ENCODE data around the gene SORBS2. TPM values are rescaled to one million over a fixed set of nuclear protein-coding genes. Genes with fewer than 3 reads are reported as not detected.

Gene SORBS2
- total RNA-seq, 2 donors from 2014 or later: 7.0 to 13.8 TPM

- Mint-ChIP-seq H3K4me1 (peaks cover 2% of the 10 kb centered on the region), H3K27me3 (ENCODE audit: insufficient read depth) (peaks cover 2% of the 10 kb centered on the region), H3K9me3 (no peaks in the 10 kb centered on the region), H3K36me3 (ENCODE audit: low read depth) (no peaks in the 10 kb centered on the region), H3K27ac (no peak overlapping the region), H3K4me3 (no peak overlapping the region)
- no peaks in the 10 kb centered on the region for H3K9me3 ChIP-seq (ENCODE audit: control insufficient read depth, low read length)
- H3K9ac ChIP-seq (ENCODE audit: extremely low read depth, low read length, poor library complexity, severe bottlenecking): no peak overlapping the region
- H3K4me1 ChIP-seq (ENCODE audit: control insufficient read depth, insufficient read depth, low read length): no peaks in the 10 kb centered on the region
- no peaks in the 10 kb centered on the region for H3K36me3 ChIP-seq (ENCODE audit: control insufficient read depth, insufficient read depth, low read length)
- 83 to 84% methylated on average over 5 to 6 of the region's 6 CpGs for WGBS, 2 experiments (ENCODE audit: insufficient coverage in 1 of 2, insufficient read length in 1 of 2)
- no peak for DNase-seq
- no peaks in the 10 kb centered on the region for H3K27me3 ChIP-seq (ENCODE audit: control insufficient read depth, insufficient read depth, low read length, poor library complexity, severe bottlenecking)
- H3K27ac ChIP-seq (ENCODE audit: low read depth, low read length): no peak overlapping the region
- no peak overlapping the region for H3K4me3 ChIP-seq (ENCODE audit: low read length)
- TF ChIP-seq, protein P1, sequence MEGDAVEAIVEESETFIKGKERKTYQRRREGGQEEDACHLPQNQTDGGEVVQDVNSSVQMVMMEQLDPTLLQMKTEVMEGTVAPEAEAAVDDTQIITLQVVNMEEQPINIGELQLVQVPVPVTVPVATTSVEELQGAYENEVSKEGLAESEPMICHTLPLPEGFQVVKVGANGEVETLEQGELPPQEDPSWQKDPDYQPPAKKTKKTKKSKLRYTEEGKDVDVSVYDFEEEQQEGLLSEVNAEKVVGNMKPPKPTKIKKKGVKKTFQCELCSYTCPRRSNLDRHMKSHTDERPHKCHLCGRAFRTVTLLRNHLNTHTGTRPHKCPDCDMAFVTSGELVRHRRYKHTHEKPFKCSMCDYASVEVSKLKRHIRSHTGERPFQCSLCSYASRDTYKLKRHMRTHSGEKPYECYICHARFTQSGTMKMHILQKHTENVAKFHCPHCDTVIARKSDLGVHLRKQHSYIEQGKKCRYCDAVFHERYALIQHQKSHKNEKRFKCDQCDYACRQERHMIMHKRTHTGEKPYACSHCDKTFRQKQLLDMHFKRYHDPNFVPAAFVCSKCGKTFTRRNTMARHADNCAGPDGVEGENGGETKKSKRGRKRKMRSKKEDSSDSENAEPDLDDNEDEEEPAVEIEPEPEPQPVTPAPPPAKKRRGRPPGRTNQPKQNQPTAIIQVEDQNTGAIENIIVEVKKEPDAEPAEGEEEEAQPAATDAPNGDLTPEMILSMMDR (conservative IDR thresholded peaks at IDR 0.05): no peak
These were observed 130.4 kb downstream of the SORBS2 start for GRCh38 chr4:185681604-185682003.

GRCh38 chr4:185680617-185681016 is 131.4 kb downstream of the SORBS2 start:
- 85 to 88% methylated on average over 7 of the region's 7 CpGs for WGBS, 2 experiments (ENCODE audit: insufficient coverage in 1 of 2, insufficient read length in 1 of 2)
- no peak overlapping the region for H3K27ac Mint-ChIP-seq
- Histone ChIP-seq H3K27ac (ENCODE audit: low read depth, low read length) (no peak overlapping the region), H3K4me1 (ENCODE audit: control insufficient read depth, insufficient read depth, low read length) (no peaks in the 10 kb centered on the region), H3K9me3 (ENCODE audit: control insufficient read depth, low read length) (no peaks in the 10 kb centered on the region), H3K36me3 (ENCODE audit: control insufficient read depth, insufficient read depth, low read length) (no peaks in the 10 kb centered on the region), H3K9ac (ENCODE audit: extremely low read depth, low read length, poor library complexity, severe bottlenecking) (no peak overlapping the region), H3K4me3 (ENCODE audit: low read length) (no peak overlapping the region), H3K27me3 (ENCODE audit: control insufficient read depth, insufficient read depth, low read length, poor library complexity, severe bottlenecking) (no peaks in the 10 kb centered on the region)
- H3K4me3 Mint-ChIP-seq: no peak overlapping the region
- no peaks in the 10 kb centered on the region for H3K36me3 Mint-ChIP-seq (ENCODE audit: low read depth)
- TF ChIP-seq, protein P1 (conservative IDR thresholded peaks at IDR 0.05): peak; percentile 47
- peaks cover 2% of the 10 kb centered on the region for H3K4me1 Mint-ChIP-seq
- no peak for DNase-seq
- no peaks in the 10 kb centered on the region for H3K9me3 Mint-ChIP-seq
- H3K27me3 Mint-ChIP-seq (ENCODE audit: insufficient read depth): peaks cover 2% of the 10 kb centered on the region

GRCh38 chr4:185679523-185679922 is 132.5 kb downstream of the SORBS2 start:
- H3K27me3 ChIP-seq (ENCODE audit: control insufficient read depth, insufficient read depth, low read length, poor library complexity, severe bottlenecking): no peaks in the 10 kb centered on the region
- H3K9me3 ChIP-seq (ENCODE audit: control insufficient read depth, low read length): no peaks in the 10 kb centered on the region
- no peaks in the 10 kb centered on the region for H3K36me3 ChIP-seq (ENCODE audit: control insufficient read depth, insufficient read depth, low read length)
- H3K4me1 Mint-ChIP-seq: peaks cover 2% of the 10 kb centered on the region
- no peaks in the 10 kb centered on the region for H3K9me3 Mint-ChIP-seq
- H3K27ac Mint-ChIP-seq: no peak overlapping the region
- H3K27me3 Mint-ChIP-seq (ENCODE audit: insufficient read depth): peaks cover 2% of the 10 kb centered on the region
- no peak overlapping the region for H3K27ac ChIP-seq (ENCODE audit: low read depth, low read length)
- WGBS, 2 experiments (ENCODE audit: insufficient coverage in 1 of 2, insufficient read length in 1 of 2): 92 to 100% methylated on average over 2 to 3 of the region's 3 CpGs
- no peak overlapping the region for H3K4me3 Mint-ChIP-seq
- H3K9ac ChIP-seq (ENCODE audit: extremely low read depth, low read length, poor library complexity, severe bottlenecking): no peak overlapping the region
- TF ChIP-seq, protein P1 (conservative IDR thresholded peaks at IDR 0.05): no peak
- H3K36me3 Mint-ChIP-seq (ENCODE audit: low read depth): no peaks in the 10 kb centered on the region
- no peak overlapping the region for H3K4me3 ChIP-seq (ENCODE audit: low read length)
- H3K4me1 ChIP-seq (ENCODE audit: control insufficient read depth, insufficient read depth, low read length): no peaks in the 10 kb centered on the region
- DNase-seq: no peak

Measured in endodermal cell (in vitro differentiated cells).